Trophoblast cell (in vitro differentiated cells and primary cell): ENCODE results near the gene RASSF5.

Experiments
- DNase-seq, 2 donors: peaks; one replicate each; pipeline ENCODE4 v3.0.0-alpha.2; 2016
- H2AFZ ChIP-seq: 2 replicates; pipeline ENCODE4 v1.6.1; 2013; ENCODE audit warnings: low read length, moderate library complexity, mild to moderate bottlenecking; ENCODE audit not compliant: insufficient read depth, poor library complexity
- H2AK5ac ChIP-seq: 2 replicates; pipeline ENCODE4 v1.6.1; 2013; ENCODE audit warnings: mild to moderate bottlenecking, low read length
- H2BK120ac ChIP-seq: 2 replicates; pipeline ENCODE4 v1.6.1; 2013; ENCODE audit warnings: low read length, mild to moderate bottlenecking, moderate library complexity; ENCODE audit not compliant: insufficient read depth, poor library complexity
- H2BK12ac ChIP-seq: 2 replicates; pipeline ENCODE4 v1.6.1; 2013; ENCODE audit warnings: mild to moderate bottlenecking, low read length, moderate library complexity
- H2BK5ac ChIP-seq: 2 replicates; pipeline ENCODE4 v1.6.1; 2013; ENCODE audit warnings: low read length, low read depth, moderate library complexity, mild to moderate bottlenecking; ENCODE audit not compliant: poor library complexity
- H3K14ac ChIP-seq: 2 replicates; pipeline ENCODE4 v1.6.1; 2013; ENCODE audit warnings: mild to moderate bottlenecking, low read length
- H3K18ac ChIP-seq: 2 replicates; pipeline ENCODE4 v1.6.1; 2013; ENCODE audit warnings: mild to moderate bottlenecking, low read length
- H3K23ac ChIP-seq: 2 replicates; pipeline ENCODE4 v1.6.1; 2013; ENCODE audit warnings: low read length
- H3K27ac ChIP-seq: 2 replicates; pipeline ENCODE4 v1.5.1; 2013; ENCODE audit warnings: low read depth, mild to moderate bottlenecking, inconsistent platforms, low read length, moderate library complexity
- H3K27me3 ChIP-seq: 2 replicates; pipeline ENCODE4 v1.6.1; 2013; ENCODE audit warnings: inconsistent platforms, mild to moderate bottlenecking, low read length, moderate library complexity; ENCODE audit not compliant: insufficient read depth
- H3K36me3 ChIP-seq, 2 experiments: 1 replicate in 1 of 2; 2 replicates in 1 of 2; pipeline ENCODE4 v1.6.1; 2013; ENCODE audit warnings: low read length in 2 of 2, mild to moderate bottlenecking in 2 of 2, moderate library complexity in 1 of 2; ENCODE audit not compliant: insufficient read depth in 2 of 2, control insufficient read depth in 1 of 2
- H3K4ac ChIP-seq: 2 replicates; pipeline ENCODE4 v1.6.1; 2013; ENCODE audit warnings: low read depth, mild to moderate bottlenecking, low read length, moderate library complexity
- H3K4me1 ChIP-seq, 2 experiments: 1 replicate in 1 of 2; 2 replicates in 1 of 2; pipeline ENCODE4 v1.6.1; 2013; ENCODE audit warnings: low read length in 2 of 2, mild to moderate bottlenecking in 2 of 2, moderate library complexity in 1 of 2; ENCODE audit not compliant: insufficient read depth in 2 of 2, control insufficient read depth in 1 of 2
- H3K4me2 ChIP-seq: 2 replicates; pipeline ENCODE4 v1.6.1; 2013; ENCODE audit warnings: inconsistent platforms, mild to moderate bottlenecking, low read length, moderate library complexity
- H3K4me3 ChIP-seq: 2 replicates; pipeline ENCODE4 v1.5.1; 2013; ENCODE audit warnings: mild to moderate bottlenecking, low read depth, low read length, inconsistent platforms
- H3K79me1 ChIP-seq: one replicate; pipeline ENCODE4 v1.6.1; 2013; ENCODE audit warnings: low read length
- H3K79me2 ChIP-seq: 2 replicates; pipeline ENCODE4 v1.6.1; 2013; ENCODE audit warnings: low read length, mild to moderate bottlenecking; ENCODE audit not compliant: control insufficient read depth, insufficient read depth, poor library complexity
- H3K9ac ChIP-seq: 2 replicates; pipeline ENCODE4 v1.6.1; 2013; ENCODE audit warnings: mild to moderate bottlenecking, low read length
- H3K9me3 ChIP-seq: 2 replicates; pipeline ENCODE4 v1.6.1; 2013; ENCODE audit warnings: low read depth, mild to moderate bottlenecking, control low read depth, inconsistent platforms, low read length; ENCODE audit not compliant: insufficient read depth
- H4K12ac ChIP-seq: 2 replicates; pipeline ENCODE4 v1.6.1; 2013; ENCODE audit warnings: low read depth, mild to moderate bottlenecking, low read length, moderate library complexity
- H4K8ac ChIP-seq: 2 replicates; pipeline ENCODE4 v1.6.1; 2013; ENCODE audit warnings: low read depth, mild to moderate bottlenecking, low read length, moderate library complexity
- H4K91ac ChIP-seq: one replicate; pipeline ENCODE4 v1.6.1; 2013; ENCODE audit warnings: low read depth, mild to moderate bottlenecking, low read length, moderate library complexity
- WGBS: extraction: QIAGEN DNeasy Blood & Tissue Kit; methylation state at CpG from one replicate; pipeline ENCODE4 v1.1.7; 2013; ENCODE audit warnings: missing lambda C conversion rate; ENCODE audit not compliant: insufficient read length, insufficient coverage; ENCODE audit errors: extremely low coverage; 5-methylcytosine and 5-hydroxymethylcytosine counted together

Gene RASSF5

GRCh38 chr1:206517784-206518183 is 10.5 kb downstream of the RASSF5 start:
- WGBS: no CpG with 5 or more reads among the region's 8 CpGs
- no peaks in the 10 kb centered on the region for H3K27me3 ChIP-seq

GRCh38 chr1:206518206-206518605 is 10.9 kb downstream of the RASSF5 start:
- Histone ChIP-seq H3K4me2 (no peak overlapping the region), H2BK5ac (no peak overlapping the region), H4K8ac (no peak overlapping the region), H3K23ac (no peak overlapping the region), H2BK12ac (no peak overlapping the region), H3K14ac (no peak overlapping the region), H4K91ac (no peak overlapping the region), H2BK120ac (no peak overlapping the region), H3K4me1 (no peaks in the 10 kb centered on the region), H2AFZ (no peak overlapping the region), H3K4ac (no peak overlapping the region), H3K4me3 (no peak overlapping the region), H3K36me3 (no peaks in the 10 kb centered on the region), H4K12ac (no peak overlapping the region), H3K9me3 (no peaks in the 10 kb centered on the region), H3K9ac (no peak overlapping the region), H3K27me3 (no peaks in the 10 kb centered on the region), H3K79me1 (no peaks in the 10 kb centered on the region), H3K27ac (no peak overlapping the region), H3K79me2 (no peaks in the 10 kb centered on the region), H3K18ac (no peak overlapping the region), H2AK5ac (no peak overlapping the region)
- no peak for DNase-seq
- WGBS: no CpG with 5 or more reads among the region's 18 CpGs

More at GRCh38 chr1:206517784-206518183, 10.5 kb downstream of the RASSF5 start:
- Histone ChIP-seq H2BK120ac (no peak overlapping the region), H3K79me2 (no peaks in the 10 kb centered on the region), H3K23ac (no peak overlapping the region), H4K91ac (no peak overlapping the region), H3K9ac (no peak overlapping the region), H2AFZ (no peak overlapping the region), H3K36me3 (no peaks in the 10 kb centered on the region), H2AK5ac (no peak overlapping the region), H3K4me1 (peaks cover 0 to 2% of the 10 kb centered on the region in 2 experiments), H3K4me2 (no peak overlapping the region), H4K12ac (no peak overlapping the region), H3K14ac (no peak overlapping the region), H3K18ac (no peak overlapping the region), H2BK12ac (no peak overlapping the region), H3K9me3 (no peaks in the 10 kb centered on the region), H3K27ac (no peak overlapping the region), H3K4ac (no peak overlapping the region), H2BK5ac (no peak overlapping the region), H3K4me3 (no peak overlapping the region), H4K8ac (no peak overlapping the region), H3K79me1 (no peaks in the 10 kb centered on the region)
- no peak for DNase-seq

GRCh38 chr1:206518743-206519142 is 11.4 kb downstream of the RASSF5 start:
- Histone ChIP-seq H2AK5ac (no peak overlapping the region), H2BK5ac (no peak overlapping the region), H3K4ac (no peak overlapping the region), H4K91ac (no peak overlapping the region), H3K18ac (no peak overlapping the region), H3K4me3 (no peak overlapping the region), H3K14ac (no peak overlapping the region), H2BK12ac (no peak overlapping the region), H2AFZ (no peak overlapping the region), H3K4me1 (no peaks in the 10 kb centered on the region), H3K4me2 (no peak overlapping the region), H3K79me1 (no peaks in the 10 kb centered on the region), H3K27me3 (no peaks in the 10 kb centered on the region), H3K36me3 (no peaks in the 10 kb centered on the region), H3K27ac (no peak overlapping the region), H4K8ac (no peak overlapping the region), H3K23ac (no peak overlapping the region), H3K79me2 (no peaks in the 10 kb centered on the region), H3K9ac (no peak overlapping the region), H4K12ac (no peak overlapping the region), H3K9me3 (no peaks in the 10 kb centered on the region), H2BK120ac (no peak overlapping the region)
- no peak for DNase-seq
- no CpG with 5 or more reads among the region's 6 CpGs for WGBS

GRCh38 chr1:206521127-206521526 is 13.8 kb downstream of the RASSF5 start:
- no peak overlapping the region for H4K8ac ChIP-seq
- no CpG with 5 or more reads among the region's 5 CpGs for WGBS
- H3K79me1 ChIP-seq: no peaks in the 10 kb centered on the region
- H2AK5ac ChIP-seq: no peak overlapping the region
- no peak overlapping the region for H3K9ac ChIP-seq
- H2BK12ac ChIP-seq: no peak overlapping the region
- H3K4ac ChIP-seq: no peak overlapping the region
- no peak overlapping the region for H3K23ac ChIP-seq
- no peak overlapping the region for H3K4me3 ChIP-seq
- no peak overlapping the region for H4K91ac ChIP-seq
- no peaks in the 10 kb centered on the region for H3K9me3 ChIP-seq
- no peak overlapping the region for H2BK120ac ChIP-seq
- no peak for DNase-seq
- H3K18ac ChIP-seq: no peak overlapping the region
- no peaks in the 10 kb centered on the region for H3K79me2 ChIP-seq
- no peak overlapping the region for H3K14ac ChIP-seq
- H4K12ac ChIP-seq: no peak overlapping the region
- no peak overlapping the region for H2AFZ ChIP-seq
- no peak overlapping the region for H3K4me2 ChIP-seq
- H2BK5ac ChIP-seq: no peak overlapping the region
- no peak overlapping the region for H3K27ac ChIP-seq
- H3K36me3 ChIP-seq: no peaks in the 10 kb centered on the region
- no peaks in the 10 kb centered on the region for H3K27me3 ChIP-seq
- H3K4me1 ChIP-seq: no peaks in the 10 kb centered on the region
